Astrocyte of the spinal cord (primary cell): ENCODE measurements around the gene CDK6.

ENCODE experiments used
- DNase-seq: peaks from one replicate; pipeline ENCODE4 v3.0.0; 2011; ENCODE audit warnings: low read depth, low spot score
- H3K4me3 ChIP-seq: 2 replicates; pipeline ENCODE4 v1.5.1; 2011; ENCODE audit warnings: low read depth, mild to moderate bottlenecking, low read length, moderate library complexity
- CTCF ChIP-seq: IDR thresholded peaks from 2 replicates; pipeline ENCODE4 v1.5.1; 2012; ENCODE audit warnings: low read depth, mild to moderate bottlenecking, low read length, inconsistent platforms
- in situ Hi-C: cut with HindIII; loops from 2 replicates; pipeline ENCODE4 v1.10.0; 2017; ENCODE audit warnings: low sequenced_read_pairs

Gene CDK6

GRCh38 chr7:92769394-92769699, 67.0 kb downstream of the CDK6 start:
- in situ Hi-C loops: no loop called here
- no peak for DNase-seq
- no peak for TF ChIP-seq CTCF
- no peak overlapping the region for H3K4me3 ChIP-seq

GRCh38 chr7:92768501-92769393, 67.6 kb downstream of the CDK6 start:
- H3K4me3 ChIP-seq: no peak overlapping the region
- in situ Hi-C loops: no loop called here
- no peak for DNase-seq
- TF ChIP-seq CTCF: no peak

GRCh38 chr7:92767437-92767836, 68.9 kb downstream of the CDK6 start:
- DNase-seq: peak; percentile 52
- in situ Hi-C loops: no loop called here
- H3K4me3 ChIP-seq: no peak overlapping the region
- TF ChIP-seq CTCF: no peak

- TF ChIP-seq CTCF: no peak
- peak; percentile 67 for DNase-seq
- no peak overlapping the region for H3K4me3 ChIP-seq
- in situ Hi-C loops: no loop called here
Measured at GRCh38 chr7:92766461-92767003, 69.8 kb downstream of the CDK6 start.

GRCh38 chr7:92765725-92766124, 70.6 kb downstream of the CDK6 start:
- no peak for TF ChIP-seq CTCF
- in situ Hi-C loops: no loop called here
- no peak overlapping the region for H3K4me3 ChIP-seq
- DNase-seq: peak; percentile 76

- in situ Hi-C loops: no loop called here
- TF ChIP-seq CTCF: no peak
- H3K4me3 ChIP-seq: no peak overlapping the region
- peak; percentile 76 for DNase-seq
Measured at GRCh38 chr7:92763636-92764423, 72.5 kb downstream of the CDK6 start.
